ENCODE data around the gene OR7A5.

GRCh38 chr19:14817052-14817451 is 17.9 kb downstream of the OR7A5 start:
- TF ChIP-seq CTCF (conservative IDR thresholded peaks at IDR 0.05; ENCODE audit: low read depth, low read length): no peak
- no peak for TF ChIP-seq EZH2 (IDR thresholded peaks at IDR 0.05; ENCODE audit: low read length, unreplicated experiment)
